Epidermal melanocyte (primary cell): ENCODE data around the gene RIGI.
"Not testable (repeated sequence)": the region's sequence is repeated elsewhere in the genome, so short reads cannot be mapped to it uniquely, and the experiment has no call there.

ENCODE experiments used
- DNase-seq: peaks from one replicate; pipeline ENCODE4 v3.0.0; 2011; ENCODE audit warnings: low spot score; ENCODE audit not compliant: insufficient read length

RIGI gene

GRCh38 chr9:32533336-32533735, 7.3 kb upstream of the RIGI start:
- DNase-seq = no peak

- no peak for DNase-seq
Measured at GRCh38 chr9:32526707-32527048, 682 bp upstream of the RIGI start.

GRCh38 chr9:32525709-32526030, 326 bp downstream of the RIGI start:
- DNase-seq = no peak

- no peak for DNase-seq
Measured at GRCh38 chr9:32524892-32525708, 896 bp downstream of the RIGI start.

GRCh38 chr9:32524558-32524891, 1.5 kb downstream of the RIGI start:
- DNase-seq = not testable (repeated sequence)

- no peak for DNase-seq
Measured at GRCh38 chr9:32523910-32524309, 2.1 kb downstream of the RIGI start.

GRCh38 chr9:32518276-32518675, 7.7 kb downstream of the RIGI start:
- DNase-seq = no peak

- DNase-seq = no peak
Measured at GRCh38 chr9:32516241-32516640, 9.8 kb downstream of the RIGI start.

- DNase-seq = no peak
Measured at GRCh38 chr9:32508728-32509127, 17.3 kb downstream of the RIGI start.

- DNase-seq = no peak
Measured at GRCh38 chr9:32503008-32503407, 23.0 kb downstream of the RIGI start.

GRCh38 chr9:32502464-32502863, 23.5 kb downstream of the RIGI start:
- no peak for DNase-seq

- DNase-seq = no peak
Measured at GRCh38 chr9:32501868-32502267, 24.1 kb downstream of the RIGI start.

- no peak for DNase-seq
Measured at GRCh38 chr9:32500768-32501167, 25.2 kb downstream of the RIGI start.

- DNase-seq = no peak
Measured at GRCh38 chr9:32497921-32498320, 28.1 kb downstream of the RIGI start.

- DNase-seq = no peak
Measured at GRCh38 chr9:32490601-32491000, 35.4 kb downstream of the RIGI start.

GRCh38 chr9:32487981-32488380, 38.0 kb downstream of the RIGI start:
- DNase-seq = no peak

- DNase-seq = no peak
Measured at GRCh38 chr9:32486839-32487562, 39.0 kb downstream of the RIGI start.

GRCh38 chr9:32483343-32483742, 42.7 kb downstream of the RIGI start:
- DNase-seq = no peak
